Activated naive CD8-positive, alpha-beta T cell treated with anti-CD3 and anti-CD28 coated beads, Interleukin-2, amount 10 ng/mL, durations not matched to agents 7 days and 5 days (primary cell): ENCODE data around the gene KCNN1. TPM values are rescaled to one million over a fixed set of nuclear protein-coding genes. Genes with fewer than 3 reads are reported as not detected.
"Not testable (repeated sequence)": the region's sequence is repeated elsewhere in the genome, so short reads cannot be mapped to it uniquely, and the experiment has no call there.

Experiments
- ATAC-seq: fragments of 150-1000 bp; cut with Tn5 transposase; one replicate; pipeline ENCODE4 v1.10.0; 2021; ENCODE audit warnings: low read depth, moderate library complexity
- POLR2A ChIA-PET: fragments of 350-600 bp; sonication (Branson Sonifier 250); formaldehyde crosslinking; loops from one replicate; lab custom pipeline; 2021; ENCODE audit warnings: antibody characterized with exemption; lab: Charles Lee
- DNase-seq: peaks from one replicate; pipeline ENCODE4 v3.0.0; 2021
- H3K27ac Mint-ChIP-seq: one replicate; pipeline ENCODE4 v1.8.0; 2022; ENCODE audit warnings: mild to moderate bottlenecking, mixed read lengths
- H3K27me3 Mint-ChIP-seq: one replicate; pipeline ENCODE4 v1.8.0; 2022; ENCODE audit warnings: mild to moderate bottlenecking, moderate library complexity, mixed read lengths
- H3K36me3 Mint-ChIP-seq: one replicate; pipeline ENCODE4 v1.8.0; 2021; ENCODE audit warnings: mild to moderate bottlenecking, mixed read lengths
- H3K4me1 Mint-ChIP-seq: one replicate; pipeline ENCODE4 v1.8.0; 2021; ENCODE audit warnings: mixed read lengths
- H3K4me3 Mint-ChIP-seq: one replicate; pipeline ENCODE4 v1.8.0; 2022; ENCODE audit warnings: mild to moderate bottlenecking, moderate library complexity, mixed read lengths
- H3K9me3 Mint-ChIP-seq: one replicate; pipeline ENCODE4 v1.8.0; 2021; ENCODE audit warnings: mixed read lengths
- total RNA-seq, 2 experiments: library from RNA; stranded (reverse); gene quantifications; one replicate each; pipeline ENCODE4 v1.2.3, GENCODE V29; 2021

Gene KCNN1
- total RNA-seq, 2 experiments from 2014 or later: not detected

GRCh38 chr19:17967257-17968051 is 547 bp downstream of the KCNN1 start:
- Mint-ChIP-seq H3K4me3 (no peak overlapping the region), H3K4me1 (peaks cover 5% of the 10 kb centered on the region), H3K27me3 (peaks cover 43% of the 10 kb centered on the region), H3K27ac (no peak overlapping the region), H3K9me3 (no peaks in the 10 kb centered on the region), H3K36me3 (no peaks in the 10 kb centered on the region)
- no peak for DNase-seq
- POLR2A ChIA-PET: no interaction called here
- no peak for ATAC-seq

GRCh38 chr19:17968362-17968761 is 1.5 kb downstream of the KCNN1 start:
- no peak for ATAC-seq
- Mint-ChIP-seq H3K27ac (no peak overlapping the region), H3K4me1 (peaks cover 5% of the 10 kb centered on the region), H3K36me3 (no peaks in the 10 kb centered on the region), H3K4me3 (no peak overlapping the region), H3K27me3 (peaks cover 43% of the 10 kb centered on the region), H3K9me3 (no peaks in the 10 kb centered on the region)
- DNase-seq: no peak
- POLR2A ChIA-PET: no interaction called here

GRCh38 chr19:17969096-17969792 is 2.3 kb downstream of the KCNN1 start:
- Mint-ChIP-seq H3K27me3 (peaks cover 40% of the 10 kb centered on the region), H3K4me1 (peaks cover 5% of the 10 kb centered on the region), H3K36me3 (no peaks in the 10 kb centered on the region), H3K27ac (no peak overlapping the region), H3K4me3 (no peak overlapping the region), H3K9me3 (no peaks in the 10 kb centered on the region)
- ATAC-seq (no peak), DNase-seq (no peak)
- POLR2A ChIA-PET: no interaction called here

- POLR2A ChIA-PET: no interaction called here
- ATAC-seq (no peak), DNase-seq (no peak)
- H3K27ac Mint-ChIP-seq: no peak overlapping the region
- H3K4me3 Mint-ChIP-seq: no peak overlapping the region
- no peaks in the 10 kb centered on the region for H3K9me3 Mint-ChIP-seq
- peaks cover 18% of the 10 kb centered on the region for H3K27me3 Mint-ChIP-seq
- no peaks in the 10 kb centered on the region for H3K36me3 Mint-ChIP-seq
- H3K4me1 Mint-ChIP-seq: peaks cover 3% of the 10 kb centered on the region
These were observed 5.3 kb downstream of the KCNN1 start for GRCh38 chr19:17972230-17972629.

- POLR2A ChIA-PET: no interaction called here
- peaks cover 3% of the 10 kb centered on the region for H3K4me1 Mint-ChIP-seq
These were observed 6.9 kb downstream of the KCNN1 start for GRCh38 chr19:17973759-17974158.

GRCh38 chr19:17974551-17974950 is 7.6 kb downstream of the KCNN1 start:
- no peak overlapping the region for H3K27ac Mint-ChIP-seq
- peaks cover 4% of the 10 kb centered on the region for H3K4me1 Mint-ChIP-seq
- H3K27me3 Mint-ChIP-seq: peaks cover 19% of the 10 kb centered on the region
- H3K9me3 Mint-ChIP-seq: no peaks in the 10 kb centered on the region
- H3K4me3 Mint-ChIP-seq: no peak overlapping the region
- H3K36me3 Mint-ChIP-seq: no peaks in the 10 kb centered on the region
- ATAC-seq (no peak), DNase-seq (no peak)
- POLR2A ChIA-PET: no interaction called here

More at GRCh38 chr19:17973759-17974158, 6.9 kb downstream of the KCNN1 start:
- DNase-seq: no peak
- no peak overlapping the region for H3K27ac Mint-ChIP-seq
- no peaks in the 10 kb centered on the region for H3K36me3 Mint-ChIP-seq
- H3K4me3 Mint-ChIP-seq: no peak overlapping the region
- H3K9me3 Mint-ChIP-seq: no peaks in the 10 kb centered on the region
- no peak for ATAC-seq
- H3K27me3 Mint-ChIP-seq: peaks cover 16% of the 10 kb centered on the region

- Mint-ChIP-seq H3K27ac (no peak overlapping the region), H3K4me1 (peaks cover 3% of the 10 kb centered on the region), H3K36me3 (no peaks in the 10 kb centered on the region), H3K9me3 (no peaks in the 10 kb centered on the region), H3K27me3 (peaks cover 17% of the 10 kb centered on the region), H3K4me3 (no peak overlapping the region)
- POLR2A ChIA-PET: no interaction called here
- DNase-seq (no peak), ATAC-seq (no peak)
These were observed 8.1 kb downstream of the KCNN1 start for GRCh38 chr19:17975032-17975431.

- H3K4me3 Mint-ChIP-seq: no peak overlapping the region
- peaks cover 23% of the 10 kb centered on the region for H3K27me3 Mint-ChIP-seq
- H3K27ac Mint-ChIP-seq: no peak overlapping the region
- ATAC-seq: no peak
- POLR2A ChIA-PET: no interaction called here
- H3K4me1 Mint-ChIP-seq: peaks cover 3% of the 10 kb centered on the region
- no peak for DNase-seq
- H3K9me3 Mint-ChIP-seq: no peaks in the 10 kb centered on the region
- no peaks in the 10 kb centered on the region for H3K36me3 Mint-ChIP-seq
These were observed 10.1 kb downstream of the KCNN1 start for GRCh38 chr19:17977021-17977420.

- H3K4me1 Mint-ChIP-seq: peaks cover 3% of the 10 kb centered on the region
- no peak for DNase-seq
- no peaks in the 10 kb centered on the region for H3K9me3 Mint-ChIP-seq
- H3K36me3 Mint-ChIP-seq: no peaks in the 10 kb centered on the region
- POLR2A ChIA-PET: no interaction called here
- no peak for ATAC-seq
- H3K4me3 Mint-ChIP-seq: no peak overlapping the region
- H3K27ac Mint-ChIP-seq: no peak overlapping the region
- peaks cover 23% of the 10 kb centered on the region for H3K27me3 Mint-ChIP-seq
These were observed 10.6 kb downstream of the KCNN1 start for GRCh38 chr19:17977488-17977887.

GRCh38 chr19:17981611-17982010 is 14.7 kb downstream of the KCNN1 start:
- Mint-ChIP-seq H3K27ac (no peak overlapping the region), H3K27me3 (peaks cover 23% of the 10 kb centered on the region), H3K4me3 (no peak overlapping the region), H3K9me3 (no peaks in the 10 kb centered on the region), H3K36me3 (no peaks in the 10 kb centered on the region), H3K4me1 (peaks cover 11% of the 10 kb centered on the region)
- no peak for DNase-seq
- POLR2A ChIA-PET: no interaction called here
- no peak for ATAC-seq

GRCh38 chr19:17982430-17982829 is 15.5 kb downstream of the KCNN1 start:
- Mint-ChIP-seq H3K27me3 (peaks cover 22% of the 10 kb centered on the region), H3K27ac (no peak overlapping the region)
- POLR2A ChIA-PET: no interaction called here

GRCh38 chr19:17985037-17985818 is 18.3 kb downstream of the KCNN1 start:
- ATAC-seq (no peak), DNase-seq (no peak)
- Mint-ChIP-seq H3K4me3 (no peak overlapping the region), H3K4me1 (peaks cover 8% of the 10 kb centered on the region), H3K36me3 (no peaks in the 10 kb centered on the region), H3K27ac (no peak overlapping the region), H3K9me3 (no peaks in the 10 kb centered on the region), H3K27me3 (peaks cover 7% of the 10 kb centered on the region)
- POLR2A ChIA-PET: interaction anchor here (0.6 kb wide), 1 partner anchor 38 kb away, joined by 3 read pairs; no protein-coding TSS in a partner anchor

More at GRCh38 chr19:17982430-17982829, 15.5 kb downstream of the KCNN1 start:
- H3K4me3 Mint-ChIP-seq: no peak overlapping the region
- no peak for DNase-seq
- H3K36me3 Mint-ChIP-seq: no peaks in the 10 kb centered on the region
- no peak for ATAC-seq
- H3K9me3 Mint-ChIP-seq: no peaks in the 10 kb centered on the region
- peaks cover 11% of the 10 kb centered on the region for H3K4me1 Mint-ChIP-seq

- POLR2A ChIA-PET, H3K27ac Mint-ChIP-seq, H3K36me3 Mint-ChIP-seq, DNase-seq, H3K9me3 Mint-ChIP-seq, H3K27me3 Mint-ChIP-seq, H3K4me1 Mint-ChIP-seq, ATAC-seq, H3K4me3 Mint-ChIP-seq: not testable (repeated sequence)
These were observed 19.7 kb downstream of the KCNN1 start for GRCh38 chr19:17986569-17986968.
